ENCODE measurements around the gene STK24. TPM values are rescaled to one million over a fixed set of nuclear protein-coding genes. Genes with fewer than 3 reads are reported as not detected.
A peak's percentile ranks its signal among the peaks of the same experiment; 100 is the strongest.
"Not testable (repeated sequence)": the region's sequence is repeated elsewhere in the genome, so short reads cannot be mapped to it uniquely, and the experiment has no call there.

Gene STK24
- total RNA-seq, 2 donors from 2014 or later, result 55.8 to 63.2 TPM

DNA sequence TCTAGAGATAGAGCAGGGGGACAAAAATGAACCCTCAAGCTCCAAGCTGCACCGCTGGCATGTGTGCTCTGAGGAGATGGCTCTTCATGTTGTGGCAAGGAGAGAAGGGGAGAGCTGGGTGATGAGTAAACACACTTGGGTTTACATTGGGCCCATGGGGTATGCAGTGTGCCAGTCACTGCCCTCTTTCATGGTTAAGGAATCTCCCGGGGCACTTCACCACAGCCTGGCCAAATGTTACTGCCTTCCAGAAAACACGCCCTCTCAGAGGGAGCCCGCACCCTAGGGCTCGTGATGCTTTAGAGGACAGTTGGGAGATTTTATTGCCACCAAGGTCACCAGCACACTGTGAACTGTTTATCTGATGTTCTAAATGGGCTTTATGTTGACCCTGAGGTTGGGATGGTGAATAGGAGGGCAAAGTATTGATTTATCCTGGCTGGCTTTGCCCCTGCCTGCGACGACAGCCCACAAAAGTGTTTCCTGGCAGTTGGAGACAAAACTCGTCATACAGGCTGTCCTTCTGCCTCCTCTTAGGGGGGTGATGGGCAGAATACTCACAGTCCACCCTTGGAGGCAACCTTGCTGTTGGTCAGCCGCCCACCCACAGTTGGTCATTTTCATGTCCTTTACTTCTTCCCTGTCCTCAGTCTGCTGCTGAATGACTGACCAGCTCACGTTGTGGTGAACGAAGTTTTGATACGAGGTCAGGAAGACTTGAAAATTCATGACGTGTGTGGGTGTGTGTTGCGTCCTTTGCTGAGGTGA is 156.9 kb downstream of the STK24 start:
- Histone ChIP-seq H3K27me3 (no peaks in the 10 kb centered on the region), H3K4me3 (no peak overlapping the region), H3K9me3 (no peaks in the 10 kb centered on the region), H3K4me1 (no peaks in the 10 kb centered on the region), H3K27ac (no peak overlapping the region), H3K36me3 (peaks cover 12% of the 10 kb centered on the region)
- no peak for DNase-seq (ENCODE audit: low spot score)
- TF ChIP-seq, protein P1, sequence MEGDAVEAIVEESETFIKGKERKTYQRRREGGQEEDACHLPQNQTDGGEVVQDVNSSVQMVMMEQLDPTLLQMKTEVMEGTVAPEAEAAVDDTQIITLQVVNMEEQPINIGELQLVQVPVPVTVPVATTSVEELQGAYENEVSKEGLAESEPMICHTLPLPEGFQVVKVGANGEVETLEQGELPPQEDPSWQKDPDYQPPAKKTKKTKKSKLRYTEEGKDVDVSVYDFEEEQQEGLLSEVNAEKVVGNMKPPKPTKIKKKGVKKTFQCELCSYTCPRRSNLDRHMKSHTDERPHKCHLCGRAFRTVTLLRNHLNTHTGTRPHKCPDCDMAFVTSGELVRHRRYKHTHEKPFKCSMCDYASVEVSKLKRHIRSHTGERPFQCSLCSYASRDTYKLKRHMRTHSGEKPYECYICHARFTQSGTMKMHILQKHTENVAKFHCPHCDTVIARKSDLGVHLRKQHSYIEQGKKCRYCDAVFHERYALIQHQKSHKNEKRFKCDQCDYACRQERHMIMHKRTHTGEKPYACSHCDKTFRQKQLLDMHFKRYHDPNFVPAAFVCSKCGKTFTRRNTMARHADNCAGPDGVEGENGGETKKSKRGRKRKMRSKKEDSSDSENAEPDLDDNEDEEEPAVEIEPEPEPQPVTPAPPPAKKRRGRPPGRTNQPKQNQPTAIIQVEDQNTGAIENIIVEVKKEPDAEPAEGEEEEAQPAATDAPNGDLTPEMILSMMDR (IDR thresholded peaks at IDR 0.05), result no peak

DNA sequence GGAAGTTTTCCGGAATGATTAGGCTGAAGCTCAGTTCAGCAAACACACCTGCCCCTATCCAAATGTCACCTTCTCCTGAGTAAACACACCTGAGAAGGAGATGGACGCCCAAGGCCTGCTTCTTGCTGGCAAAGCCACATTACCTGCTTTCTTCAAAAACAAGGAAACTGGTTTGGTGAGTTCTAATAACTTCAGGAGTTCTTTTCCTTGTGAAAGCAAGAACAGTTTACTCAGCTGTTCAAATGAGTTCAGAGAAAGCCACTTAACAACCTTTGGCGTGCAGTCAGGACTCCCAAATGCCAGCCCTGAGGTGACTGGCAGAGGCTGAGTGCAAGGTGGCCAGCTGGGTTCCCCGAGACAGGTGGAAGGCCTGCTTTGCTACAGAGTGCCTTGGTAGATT is 160.5 kb downstream of the STK24 start:
- no peak for DNase-seq (ENCODE audit: low spot score)
- no peak overlapping the region for H3K4me3 ChIP-seq
- no peaks in the 10 kb centered on the region for H3K9me3 ChIP-seq
- H3K4me1 ChIP-seq, result no peaks in the 10 kb centered on the region
- peaks cover 22% of the 10 kb centered on the region for H3K36me3 ChIP-seq
- TF ChIP-seq, protein P1 (IDR thresholded peaks at IDR 0.05), result no peak
- H3K27me3 ChIP-seq, result no peaks in the 10 kb centered on the region
- no peak overlapping the region for H3K27ac ChIP-seq

DNA sequence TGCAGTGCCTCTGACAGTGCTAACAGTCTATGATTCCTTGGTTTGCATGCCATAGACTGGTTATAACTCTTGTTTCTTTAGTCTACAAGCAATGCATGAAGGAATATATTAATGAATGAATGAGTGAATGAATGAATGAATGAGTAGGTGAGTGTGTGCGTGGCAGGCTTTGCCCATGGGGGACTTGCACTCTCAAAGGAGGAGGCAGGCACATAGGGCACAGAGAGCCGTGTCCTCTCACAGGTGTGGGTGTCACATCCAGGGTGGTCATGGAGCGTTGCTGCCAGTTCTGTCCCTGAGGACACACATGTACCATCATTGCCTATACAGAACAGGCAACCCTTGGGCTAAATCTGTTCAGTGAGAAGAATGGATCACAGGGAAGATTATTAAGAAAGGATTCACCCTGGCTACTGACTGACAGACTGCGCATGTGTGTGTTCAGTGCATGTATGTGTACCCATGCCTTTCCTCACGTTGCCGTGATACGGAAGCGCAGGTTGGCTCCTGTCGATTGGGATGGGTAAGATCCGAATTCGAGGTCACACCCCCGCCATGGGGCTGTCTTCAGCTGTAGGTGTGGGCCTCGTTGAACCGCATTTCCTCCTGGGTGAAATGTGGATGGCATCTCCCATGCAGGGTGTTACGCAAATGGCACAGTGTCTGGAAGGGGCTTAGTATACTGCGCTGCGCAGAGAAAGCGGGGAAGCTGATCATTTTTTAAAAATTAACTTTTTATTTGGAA is 161.4 kb downstream of the STK24 start:
- Histone ChIP-seq H3K27me3 (no peaks in the 10 kb centered on the region), H3K27ac (no peak overlapping the region), H3K4me3 (no peak overlapping the region), H3K9me3 (no peaks in the 10 kb centered on the region), H3K36me3 (peaks cover 22% of the 10 kb centered on the region), H3K4me1 (no peaks in the 10 kb centered on the region)
- TF ChIP-seq, protein P1 (IDR thresholded peaks at IDR 0.05), result no peak
- DNase-seq (ENCODE audit: low spot score), result no peak

DNA sequence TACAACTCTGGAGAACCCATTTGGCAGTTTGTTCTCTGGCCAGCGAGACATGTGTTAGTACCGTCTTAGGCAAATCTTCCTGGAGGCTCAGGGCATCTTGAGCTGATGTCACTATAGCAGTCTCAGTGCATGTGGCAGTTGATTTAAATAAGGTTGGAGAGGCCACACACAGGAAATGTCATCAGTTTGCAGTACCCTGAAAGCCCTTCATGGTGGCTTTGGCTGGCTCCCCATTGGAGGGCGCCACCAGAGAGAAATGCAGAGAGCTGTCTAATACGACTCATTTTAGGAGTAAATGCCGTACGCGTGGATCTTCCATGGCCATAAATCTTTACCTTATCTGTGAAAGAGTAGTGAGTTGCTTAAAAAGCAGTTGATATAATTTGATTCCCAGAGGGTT is 163.1 kb downstream of the STK24 start:
- TF ChIP-seq, protein P1 (IDR thresholded peaks at IDR 0.05), result no peak
- no peak for DNase-seq (ENCODE audit: low spot score)
- Histone ChIP-seq H3K4me1 (no peaks in the 10 kb centered on the region), H3K4me3 (no peak overlapping the region), H3K9me3 (no peaks in the 10 kb centered on the region), H3K36me3 (peaks cover 30% of the 10 kb centered on the region), H3K27me3 (no peaks in the 10 kb centered on the region), H3K27ac (no peak overlapping the region)

DNA sequence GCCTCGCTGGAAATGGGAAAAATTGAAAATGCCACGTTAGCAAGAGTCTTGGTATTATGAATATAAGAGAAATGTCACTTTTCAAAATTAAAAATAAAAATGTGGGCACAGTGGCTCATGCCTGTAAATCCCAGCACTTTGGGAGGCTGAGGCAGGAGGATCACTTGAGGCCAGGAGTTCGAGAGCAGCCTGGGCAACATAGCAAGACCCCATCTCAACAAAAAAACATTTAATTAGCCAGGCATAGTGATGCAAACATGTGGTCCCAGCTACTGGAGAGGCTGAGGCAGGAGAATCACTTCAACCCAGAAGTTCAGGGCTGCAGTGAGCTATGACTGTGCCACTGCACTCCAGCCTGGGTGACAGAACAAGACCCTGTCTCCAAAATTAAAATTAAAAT is 163.6 kb downstream of the STK24 start:
- not testable (repeated sequence) for H3K4me3 ChIP-seq; H3K9me3 ChIP-seq; H3K4me1 ChIP-seq; H3K27me3 ChIP-seq; DNase-seq (ENCODE audit: low spot score); H3K27ac ChIP-seq
- H3K36me3 ChIP-seq, result peaks cover 30% of the 10 kb centered on the region

DNA sequence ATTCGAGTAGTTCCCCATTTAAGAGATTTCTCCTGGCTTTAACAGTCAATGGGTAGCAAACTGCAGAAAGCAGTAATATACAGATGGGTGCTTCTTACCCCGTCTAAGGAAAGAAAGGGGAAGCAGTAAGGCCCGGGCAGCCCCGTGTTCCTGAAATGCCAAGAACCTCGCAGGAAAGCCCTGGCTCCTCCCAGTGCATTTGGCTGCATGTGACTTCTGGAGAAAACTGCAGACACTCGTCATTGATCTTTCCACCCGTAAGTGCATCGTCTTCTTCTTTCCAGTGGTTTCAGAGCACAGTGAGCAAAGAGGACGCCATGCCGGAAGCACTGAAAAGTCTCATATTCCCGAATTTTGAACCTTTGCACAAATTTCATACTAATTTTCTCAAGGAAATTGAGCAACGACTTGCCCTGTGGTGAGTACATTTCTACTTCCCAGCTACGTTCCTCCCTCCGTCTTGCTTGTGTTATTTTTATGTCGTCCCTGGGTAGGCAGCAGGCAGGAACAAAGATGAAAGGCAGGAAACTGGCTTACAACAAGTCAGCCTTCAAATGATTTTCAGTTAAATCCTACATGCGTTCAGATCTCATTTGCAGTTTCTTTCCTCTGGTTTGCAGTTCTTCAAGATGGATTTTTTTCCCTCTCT is 165.2 kb downstream of the STK24 start:
- peaks cover 30% of the 10 kb centered on the region for H3K36me3 ChIP-seq
- no peaks in the 10 kb centered on the region for H3K9me3 ChIP-seq
- no peaks in the 10 kb centered on the region for H3K4me1 ChIP-seq
- DNase-seq (ENCODE audit: low spot score), result peak; percentile 64
- H3K4me3 ChIP-seq, result no peak overlapping the region
- TF ChIP-seq, protein P1 (IDR thresholded peaks at IDR 0.05), result no peak
- no peaks in the 10 kb centered on the region for H3K27me3 ChIP-seq
- no peak overlapping the region for H3K27ac ChIP-seq

Measured in right atrium auricular region (tissue), 2 donors.